GM21423 (cell line): ENCODE measurements around the gene ZNF256.

Experiments used
- ATAC-seq: cut with Tn5 transposase; IDR thresholded peaks from one replicate; pipeline ENCODE4 v1.9.1; 2021; ENCODE audit warnings: mild to moderate bottlenecking, moderate library complexity; ENCODE audit not compliant: unreplicated experiment

ZNF256 gene

DNA sequence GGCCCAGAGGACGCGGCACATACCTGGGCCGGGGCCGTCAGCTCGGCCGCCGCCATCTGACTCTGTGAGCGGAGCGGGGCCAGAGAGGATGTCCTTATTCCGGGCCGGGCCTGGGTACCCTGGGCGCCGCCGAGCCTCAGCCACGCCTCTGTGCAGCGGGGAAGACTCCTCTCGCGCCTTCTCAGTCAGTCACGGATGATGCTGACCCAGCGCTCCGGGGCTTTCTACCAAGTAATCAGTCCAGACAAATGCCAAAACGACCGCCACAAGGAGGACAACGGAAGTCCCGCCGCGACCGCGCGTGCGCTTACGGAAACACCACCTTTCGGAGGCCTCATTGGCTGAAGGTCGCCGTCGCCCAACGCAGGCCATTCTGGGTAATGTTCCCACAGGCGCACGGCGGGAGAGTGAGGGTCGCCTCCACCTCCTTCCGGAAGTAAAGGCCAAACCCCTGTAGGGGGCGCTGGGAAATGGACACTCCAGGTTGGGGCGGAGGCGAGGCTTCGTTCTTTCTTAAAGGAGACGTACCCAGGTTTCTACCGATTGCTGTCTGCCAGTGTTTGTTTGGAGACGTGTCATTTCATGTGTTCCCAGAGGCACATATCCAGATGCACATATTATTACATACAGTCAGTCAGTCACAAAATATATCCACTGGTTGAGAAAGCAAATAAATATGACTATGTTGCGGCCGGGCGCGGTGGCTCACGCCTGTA is at the start of gene ZNF256:
ZNF256 (minus strand) TSS at position 288 of the 716 bp plus-strand sequence; CDS start at position 56, 232 bp downstream.
- ATAC-seq = peak; percentile 94

DNA sequence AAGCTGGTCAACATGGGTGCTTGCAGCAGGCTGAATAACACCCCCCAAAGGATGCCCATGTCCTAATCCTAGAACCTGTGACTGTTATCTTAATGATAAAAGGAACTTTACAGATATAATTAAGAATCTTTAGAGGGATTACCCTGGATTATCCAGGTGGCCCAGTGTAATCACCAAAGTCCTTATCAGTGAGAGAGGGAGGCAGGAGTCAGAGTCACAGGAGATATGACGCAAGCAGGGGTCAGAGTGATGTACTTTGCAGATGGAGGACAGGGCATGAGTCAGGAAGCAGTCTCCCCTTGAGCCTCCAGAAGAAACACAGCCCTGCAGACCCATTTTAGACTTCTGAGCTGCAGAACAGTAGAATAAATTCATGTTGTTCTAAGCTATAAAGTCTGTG is 45.3 kb upstream of the ZNF256 start:
- ATAC-seq = no peak

DNA sequence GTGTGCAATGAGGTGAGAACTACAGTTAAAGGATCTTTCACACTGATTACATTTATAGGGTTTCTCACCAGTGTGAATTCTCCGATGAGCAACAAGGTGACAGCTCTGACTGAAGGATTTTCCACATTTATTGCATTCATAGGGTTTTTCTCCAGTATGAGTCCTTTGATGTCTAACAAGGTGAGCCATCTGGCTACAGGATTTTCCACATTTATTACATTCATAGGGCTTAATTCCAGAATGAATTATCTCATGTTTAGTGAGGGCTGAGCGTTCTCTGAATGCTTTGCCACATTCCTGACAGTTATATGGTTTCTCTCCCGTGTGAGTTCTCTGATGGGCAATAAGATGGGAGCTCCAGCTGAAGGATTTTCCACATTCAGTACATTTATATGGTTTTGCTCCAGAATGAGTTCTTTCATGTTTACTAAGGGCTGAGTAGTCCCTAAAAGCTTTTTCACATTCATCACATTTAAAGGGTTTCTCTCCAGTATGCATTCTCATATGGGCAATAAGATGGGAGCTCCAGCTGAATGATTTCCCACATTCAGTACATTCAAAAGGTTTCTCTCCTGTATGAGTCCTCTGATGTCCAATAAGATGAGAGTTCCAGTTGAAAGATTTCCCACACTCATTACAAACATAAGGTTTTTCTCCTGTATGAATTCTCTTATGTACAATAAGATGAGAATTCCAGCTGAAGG is 31.2 kb upstream of the ZNF256 start:
- no peak for ATAC-seq

DNA sequence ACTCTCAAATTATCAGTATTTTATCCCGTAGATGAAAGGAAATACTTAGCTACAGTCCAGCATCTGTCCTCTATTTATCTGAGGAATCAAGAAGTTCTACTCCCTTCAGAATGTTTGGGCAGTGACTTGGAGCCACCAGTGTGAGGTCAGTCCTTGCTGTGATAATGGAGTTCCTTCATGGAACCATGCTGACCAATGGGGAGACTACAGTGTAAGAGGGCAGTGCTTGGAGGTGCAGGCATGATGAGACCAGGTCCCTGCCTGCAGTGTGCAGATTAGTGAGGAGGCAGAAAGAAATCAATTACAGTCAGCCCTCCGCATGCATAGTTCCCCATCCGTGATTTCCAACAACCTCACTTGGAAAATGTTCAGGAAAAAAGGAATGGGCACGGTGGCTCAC is 26.9 kb upstream of the ZNF256 start, which contains the start of gene C19orf18:
C19orf18 (minus strand) TSS at position 101 of the 400 bp plus-strand sequence. CDS start 102 bp downstream, outside the sequence.
- no peak for ATAC-seq

DNA sequence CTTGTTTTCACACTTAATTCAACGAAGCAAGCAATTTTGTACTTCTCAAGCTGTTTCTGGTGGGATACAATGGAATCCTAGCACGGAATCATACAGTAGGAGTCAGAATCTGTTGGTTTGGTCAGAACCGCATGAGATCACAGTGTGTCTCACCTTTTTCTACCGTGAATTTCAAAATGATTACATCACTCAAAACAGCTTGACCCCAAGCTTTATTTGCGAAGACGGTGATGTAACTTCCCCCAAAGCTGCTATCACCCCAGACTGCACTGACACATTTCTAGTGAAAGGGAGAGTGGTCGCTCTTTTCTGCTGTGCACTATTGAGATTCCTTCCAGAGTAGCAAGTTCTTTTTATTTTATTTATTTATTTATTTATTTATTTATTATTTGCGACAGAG is 17.3 kb upstream of the ZNF256 start:
- no peak for ATAC-seq

DNA sequence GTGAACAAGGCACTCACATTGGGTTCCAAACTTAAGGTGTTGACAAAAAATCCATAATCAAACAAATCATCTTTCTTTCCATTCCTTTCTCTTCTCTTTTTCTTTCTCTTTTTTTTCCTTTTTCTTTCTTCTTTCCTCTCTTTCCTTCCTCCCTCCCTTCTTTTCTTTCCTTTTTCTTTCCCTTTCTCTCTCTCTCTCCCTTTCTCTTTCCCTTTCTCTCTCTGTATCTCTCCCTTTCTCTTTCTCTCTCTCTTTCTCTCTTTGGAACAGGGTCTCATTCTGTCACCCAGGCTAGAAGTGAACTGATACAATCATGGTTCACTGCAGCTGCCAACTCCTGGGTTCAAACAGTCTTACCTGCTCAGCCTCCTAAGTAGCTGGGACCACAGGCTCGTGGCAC is 14.3 kb upstream of the ZNF256 start:
- no peak for ATAC-seq

DNA sequence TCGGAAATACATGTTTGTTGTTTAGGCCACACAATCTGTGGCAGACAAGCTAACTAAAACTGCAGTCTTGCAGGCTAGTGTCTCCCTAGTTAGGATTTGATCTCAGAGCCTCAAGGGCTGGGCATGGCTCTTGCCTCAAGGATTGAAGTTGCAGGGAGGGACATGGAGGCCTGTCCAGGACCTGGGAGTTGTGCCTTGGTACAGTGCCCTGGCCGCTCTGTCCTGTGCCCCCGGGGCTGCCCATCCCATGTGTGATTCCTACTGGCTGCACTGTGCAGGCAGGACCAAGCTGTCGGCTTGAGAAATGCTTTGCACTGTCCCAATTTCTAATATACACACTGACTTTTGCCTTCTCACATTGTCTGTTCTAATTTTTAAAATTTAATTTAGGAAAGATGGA is 7.5 kb upstream of the ZNF256 start:
- no peak for ATAC-seq

DNA sequence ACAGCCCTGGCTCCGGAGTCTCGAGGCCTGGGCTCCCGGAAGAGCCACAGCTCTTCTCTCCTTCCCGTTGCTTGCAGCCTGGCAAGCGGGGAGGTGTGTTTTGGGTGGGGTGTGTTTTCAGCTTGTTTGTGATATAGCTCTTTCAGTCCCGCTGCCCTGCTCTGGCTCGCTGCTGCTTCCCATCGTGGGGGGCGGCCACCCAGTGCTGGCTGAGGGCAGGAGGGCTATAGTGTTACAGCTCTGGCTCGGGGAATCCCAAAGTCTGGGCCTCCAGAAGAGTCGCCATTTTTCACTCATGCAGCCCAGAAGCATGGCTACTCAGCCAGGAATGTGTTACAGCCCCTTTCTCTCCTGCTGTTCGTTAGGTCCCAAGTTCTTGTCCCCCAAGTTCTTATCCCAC is 2.2 kb upstream of the ZNF256 start:
- no peak for ATAC-seq

DNA sequence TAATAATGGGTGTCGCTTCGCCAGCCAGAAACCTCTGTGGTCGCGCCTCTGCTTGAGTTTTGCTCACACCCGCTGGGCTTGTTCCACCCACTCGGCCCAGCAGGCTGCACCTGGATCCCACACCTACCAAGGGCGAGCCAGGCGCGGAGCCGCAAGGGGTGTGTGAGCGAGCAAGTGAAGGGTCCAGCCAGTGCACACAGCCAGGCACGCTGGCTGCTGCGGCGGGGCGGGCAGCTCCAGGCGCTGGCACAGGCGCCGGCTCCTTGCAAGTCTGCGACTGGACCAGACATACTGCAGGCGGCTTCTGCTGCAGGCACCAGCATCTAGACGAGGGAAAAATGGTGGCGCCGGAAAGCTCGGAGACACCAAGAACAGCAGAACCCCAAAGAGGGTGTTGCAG is 1.8 kb upstream of the ZNF256 start:
- no peak for ATAC-seq

DNA sequence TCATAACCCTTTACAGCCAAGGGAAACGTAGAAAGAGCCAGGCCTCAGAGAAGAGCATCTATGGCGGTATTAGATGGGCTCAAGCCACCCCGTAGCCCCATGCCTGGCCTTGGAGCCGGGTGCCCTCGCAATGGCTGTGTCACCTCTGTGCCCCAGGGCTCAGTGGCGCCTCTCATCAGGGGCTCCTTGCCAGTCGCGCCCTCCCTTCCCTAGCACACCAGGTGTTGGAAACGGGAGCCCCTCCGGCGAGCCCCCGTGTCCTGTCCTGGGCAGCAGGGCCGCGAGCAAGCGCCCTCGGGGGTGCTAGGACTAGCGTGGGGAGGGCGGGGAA is 453 bp downstream of the ZNF256 start:
- no peak for ATAC-seq

DNA sequence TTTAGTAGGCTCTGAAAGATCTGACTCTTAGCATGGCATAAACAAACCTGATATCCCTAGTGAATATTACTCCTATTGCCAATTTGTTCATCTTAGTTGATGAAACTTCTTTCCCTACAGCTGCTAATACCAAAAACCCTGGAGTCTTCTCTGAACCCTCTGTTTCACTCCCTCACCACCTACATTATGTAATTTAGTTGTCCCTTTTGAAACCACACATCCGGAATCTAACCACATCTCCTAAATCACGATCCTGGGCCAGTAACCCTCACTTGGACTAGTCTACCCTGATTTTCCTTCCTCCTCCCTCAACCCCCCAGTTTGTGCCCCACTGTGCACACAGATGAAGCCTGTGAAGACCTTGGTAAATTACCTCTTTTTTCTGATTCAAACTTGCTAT is 1.2 kb downstream of the ZNF256 start:
- ATAC-seq = no peak

DNA sequence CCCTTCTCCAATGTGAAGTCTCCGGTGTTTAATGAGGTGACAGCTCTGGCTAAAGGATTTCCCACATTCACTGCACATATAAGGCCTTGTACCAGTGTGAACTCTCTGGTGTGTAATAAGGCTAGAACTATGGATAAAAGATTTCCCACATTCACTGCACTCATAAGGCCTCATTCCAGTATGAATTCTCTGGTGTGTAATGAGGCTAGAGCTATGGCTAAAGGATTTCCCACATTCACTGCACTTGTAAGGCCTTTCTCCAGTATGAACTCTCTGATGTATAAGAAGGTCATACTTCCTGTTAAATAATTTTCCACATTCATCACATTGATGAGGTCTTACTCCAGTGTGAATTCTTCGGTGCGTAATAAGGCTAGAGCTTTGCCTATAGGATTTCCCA is 5.9 kb downstream of the ZNF256 start:
- ATAC-seq = no peak

DNA sequence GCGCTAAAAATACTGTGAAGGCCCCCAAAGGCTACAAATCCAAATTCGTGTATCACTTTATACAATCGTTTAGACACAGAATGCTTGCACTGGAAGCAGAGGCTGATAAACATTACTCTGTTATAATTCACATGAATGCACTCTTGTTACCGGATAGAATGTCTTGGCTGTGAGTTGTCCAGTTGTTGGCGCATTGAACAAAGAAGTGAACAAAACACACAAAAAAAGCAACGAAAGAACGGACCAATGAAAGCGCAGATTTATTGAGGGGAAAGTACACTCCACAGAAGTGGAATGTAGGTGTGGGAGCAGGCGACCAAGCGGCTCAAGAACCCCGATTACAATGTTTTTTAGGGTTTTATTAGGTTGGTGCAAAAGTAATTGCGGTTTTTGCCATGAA is 11.8 kb downstream of the ZNF256 start:
- ATAC-seq = no peak

DNA sequence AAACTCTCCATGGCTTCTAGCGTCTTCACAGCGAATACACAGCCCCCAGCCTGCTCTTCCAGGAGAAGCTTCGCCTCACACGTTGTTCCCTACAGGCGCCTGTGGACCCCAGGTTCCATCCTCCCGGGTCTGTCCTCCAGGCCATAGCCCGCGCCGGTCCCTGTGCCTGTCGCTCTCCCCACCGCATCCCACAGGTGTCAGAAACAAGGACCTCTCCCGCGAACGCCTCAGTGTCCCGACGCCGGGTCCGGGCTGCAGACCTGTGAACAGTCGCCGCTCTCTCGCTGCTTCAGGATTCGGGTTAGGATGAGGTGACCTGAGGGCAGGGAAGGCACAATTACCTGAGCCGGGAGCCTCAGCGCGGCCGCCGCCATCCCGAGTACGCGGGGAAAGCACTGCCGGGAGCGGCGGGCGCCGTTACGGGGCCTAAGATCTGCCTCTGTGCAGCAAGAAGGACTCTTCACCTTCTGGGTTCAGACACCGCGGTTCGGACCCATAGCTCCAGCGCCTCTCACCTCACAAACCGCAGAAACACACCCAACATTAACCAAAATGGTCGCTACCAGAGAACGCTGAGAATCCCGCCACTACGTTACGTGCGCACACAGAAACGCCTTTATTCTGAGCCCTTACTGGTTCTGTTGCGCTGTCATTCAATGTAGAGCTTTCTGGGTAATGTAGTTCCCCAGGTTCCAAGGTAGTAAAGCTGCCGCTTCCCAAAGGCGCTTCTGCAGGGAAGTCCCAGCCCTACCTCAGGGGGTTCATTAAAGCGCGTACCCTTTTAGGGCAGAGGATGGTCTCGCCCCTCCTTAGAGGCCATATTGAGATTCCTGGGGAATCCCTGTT is 12.5 kb downstream of the ZNF256 start, which contains the start of gene ZNF418:
ZNF418 (minus strand) TSS at position 583 of the 846 bp plus-strand sequence. CDS start 1,580 bp downstream, outside the sequence.
- ATAC-seq = peak; percentile 77

DNA sequence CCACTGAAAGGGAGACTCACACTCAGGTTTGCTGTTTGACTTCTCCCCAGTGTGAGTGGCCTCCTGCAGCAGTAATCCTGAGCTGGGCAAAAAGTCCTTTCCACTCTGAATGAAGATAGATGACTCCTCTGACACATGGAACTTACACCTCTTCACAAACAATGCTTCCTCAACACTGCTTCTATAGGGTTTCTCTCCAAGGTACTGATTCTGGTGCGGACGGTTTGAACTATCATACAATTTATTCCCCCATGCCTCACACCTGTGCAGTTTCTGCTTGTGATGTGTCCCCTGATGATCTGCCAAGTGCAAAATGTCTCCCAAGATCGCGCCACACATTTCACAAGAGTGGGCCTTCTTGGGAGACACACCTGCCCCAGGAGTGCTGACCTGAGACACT is 19.9 kb downstream of the ZNF256 start:
- ATAC-seq = no peak

DNA sequence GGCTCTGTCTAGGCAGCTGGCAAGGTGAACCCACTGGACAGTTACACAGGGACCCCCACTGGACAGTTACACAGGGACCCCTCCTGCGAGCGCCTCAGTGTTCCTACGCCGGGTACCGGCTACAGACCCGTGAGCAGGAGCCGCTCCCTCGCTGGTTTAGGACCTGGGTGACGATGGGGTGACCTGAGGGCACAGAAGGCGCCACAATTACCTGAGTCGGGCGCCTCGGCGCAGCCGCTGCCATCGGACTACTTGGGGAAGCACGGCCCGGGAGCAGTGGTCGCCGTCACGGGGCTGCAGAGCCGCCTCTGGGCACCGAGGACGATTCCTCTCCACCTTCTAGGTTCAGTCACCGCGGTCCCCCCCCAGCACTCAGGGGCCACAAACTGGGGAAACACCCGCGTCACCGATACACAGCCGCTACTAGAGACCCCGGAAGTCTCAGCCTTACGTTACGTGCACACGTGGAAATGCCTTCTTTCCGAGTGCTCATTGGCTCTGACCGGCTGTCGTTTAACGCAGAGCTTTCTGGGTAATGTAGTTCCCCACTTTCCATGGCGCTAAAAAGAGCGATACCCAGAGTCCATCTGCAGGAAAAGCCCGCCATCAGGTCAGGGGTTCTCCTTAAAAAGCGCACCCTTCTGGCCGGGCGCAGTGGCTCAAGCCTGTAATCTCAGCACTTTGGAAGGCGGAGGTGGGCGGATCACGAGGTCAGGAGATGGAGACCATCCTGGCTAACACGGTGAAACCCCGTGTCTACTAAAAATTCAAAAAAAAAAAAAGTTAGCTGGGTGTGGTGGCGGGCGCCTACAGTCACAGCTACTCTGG is 31.1 kb downstream of the ZNF256 start, which contains the start of gene ZNF417:
ZNF417 (minus strand) TSS at position 425 of the 828 bp plus-strand sequence; CDS start at position 244, 181 bp downstream.
- peak; percentile 98 for ATAC-seq

DNA sequence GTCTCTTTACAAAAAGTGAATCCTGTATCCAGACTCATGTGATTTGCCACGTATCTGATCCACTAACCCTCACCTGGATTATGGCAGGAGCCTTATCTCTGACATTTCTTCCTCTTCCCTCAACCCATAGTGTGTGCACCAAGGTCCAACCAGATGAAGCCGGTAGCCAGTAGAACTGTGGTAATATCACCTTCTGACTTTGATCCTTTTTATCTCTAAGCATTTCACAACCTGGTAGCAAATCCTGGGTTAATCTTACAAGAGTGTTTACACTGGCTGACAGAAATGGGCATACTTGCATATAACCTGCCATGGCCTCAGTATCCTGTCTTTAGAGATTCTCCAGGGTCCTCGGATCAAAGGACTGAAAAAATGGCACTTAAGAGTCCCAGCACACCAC is 33.0 kb downstream of the ZNF256 start:
- ATAC-seq = no peak

DNA sequence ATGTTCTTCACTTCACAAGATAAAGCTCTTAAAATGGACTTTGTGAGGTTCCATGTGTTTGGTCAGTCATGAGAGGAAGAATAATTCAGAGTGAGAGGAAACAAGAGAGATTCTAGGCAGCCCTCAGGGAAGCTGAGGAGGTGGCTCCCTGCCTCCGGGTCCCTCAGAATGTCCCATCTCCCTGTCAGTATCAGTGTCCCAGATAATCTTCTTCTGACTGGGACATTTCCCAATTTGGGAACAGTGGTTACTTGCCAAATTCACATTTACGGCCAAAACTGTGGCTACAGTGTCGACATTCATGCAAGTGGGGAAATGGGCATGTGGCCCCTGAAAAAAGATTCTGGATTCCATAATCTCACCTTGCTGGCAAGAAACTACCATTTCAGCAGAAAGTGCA is 40.1 kb downstream of the ZNF256 start:
- ATAC-seq = no peak

DNA sequence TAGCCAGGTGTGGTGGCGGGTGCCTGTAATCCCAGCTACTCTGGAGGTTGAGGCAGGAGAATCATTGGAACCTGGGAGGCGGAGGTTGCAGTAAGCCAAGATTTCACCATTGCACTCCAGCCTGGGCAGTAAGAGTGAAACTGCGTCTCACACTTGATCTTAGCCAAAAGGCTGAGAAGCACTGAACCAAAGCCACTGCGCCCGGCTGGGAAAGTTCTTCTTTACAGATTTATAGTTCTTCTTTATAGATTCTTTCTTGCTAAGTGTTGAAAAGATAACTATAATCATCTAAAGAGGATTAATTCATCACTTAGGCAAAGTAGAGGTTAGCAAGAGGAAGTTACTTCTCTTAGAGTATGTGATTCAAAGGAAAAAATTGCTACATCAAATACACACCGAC is 42.2 kb downstream of the ZNF256 start:
- no peak for ATAC-seq

DNA sequence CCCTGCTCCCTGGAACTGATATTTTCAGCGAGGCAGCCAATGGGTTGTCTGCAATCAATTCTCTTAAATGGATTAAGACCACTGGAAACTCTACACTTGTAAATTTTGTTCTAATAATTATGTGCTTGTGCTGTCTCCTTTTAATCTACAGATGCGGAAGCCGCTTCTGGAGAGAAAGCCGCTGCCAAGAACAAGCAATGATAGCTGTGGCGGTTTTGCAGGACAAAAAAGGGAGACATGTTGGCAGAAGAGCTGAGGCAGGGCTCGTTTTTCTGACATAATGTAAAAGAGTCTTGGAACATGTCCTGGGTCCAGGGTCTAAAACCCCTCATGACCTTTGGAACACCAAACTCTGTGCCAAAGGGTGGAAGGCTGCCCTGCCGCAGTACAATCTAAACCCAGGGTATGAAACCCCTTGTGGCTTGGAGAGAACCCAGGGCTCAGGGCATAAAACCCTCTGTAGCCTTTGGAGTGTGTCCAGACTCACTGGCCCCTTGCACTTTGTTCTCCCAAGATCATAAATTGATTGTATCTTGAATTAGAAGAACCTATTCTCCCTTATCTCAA is 43.8 kb downstream of the ZNF256 start:
- no peak for ATAC-seq
